Activated effector memory CD4-positive, alpha-beta T cell treated with anti-CD3 and anti-CD28 coated beads, Interleukin-2, amount 50 U/mL, for 16 hours (primary cell): Measurements from ENCODE around the gene LIMK1.

Experiments used
- DNase-seq: peaks from one replicate; pipeline ENCODE4 v3.0.0-alpha.2; 2020

Gene LIMK1

DNA sequence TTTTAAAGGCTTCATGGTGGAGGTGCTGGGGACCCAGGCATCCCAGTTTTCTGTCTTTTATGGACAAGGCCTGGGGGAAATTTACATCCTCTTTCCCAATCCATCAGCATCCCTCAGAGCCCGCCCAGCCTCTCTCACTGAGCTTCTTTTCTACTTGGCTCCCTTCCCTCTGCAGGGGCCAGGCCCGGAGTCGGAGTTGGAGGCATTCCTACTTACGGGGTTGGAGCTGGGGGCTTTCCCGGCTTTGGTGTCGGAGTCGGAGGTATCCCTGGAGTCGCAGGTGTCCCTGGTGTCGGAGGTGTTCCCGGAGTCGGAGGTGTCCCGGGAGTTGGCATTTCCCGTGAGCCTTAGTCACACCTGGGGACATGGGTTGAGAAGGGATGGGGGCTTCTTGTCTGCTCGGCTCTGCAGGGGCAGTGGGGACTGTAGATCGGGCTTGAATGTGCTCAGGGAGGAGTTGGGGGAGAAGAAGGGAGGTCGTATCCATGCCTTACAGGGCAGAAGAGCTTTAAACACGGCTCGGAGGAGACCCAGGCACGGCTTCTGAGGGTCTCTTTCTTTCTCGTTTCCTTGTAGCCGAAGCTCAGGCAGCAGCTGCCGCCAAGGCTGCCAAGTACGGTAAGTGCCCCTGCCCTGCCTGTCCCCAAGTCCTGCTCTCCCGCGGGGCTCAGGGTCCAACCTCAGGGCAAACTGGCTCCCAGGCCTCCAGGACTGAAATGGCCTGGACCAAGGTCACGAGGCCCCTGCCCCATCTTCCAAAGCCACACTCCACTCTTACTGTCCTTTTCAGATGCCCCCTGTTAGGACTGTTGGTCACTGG is 27.3 kb upstream of the LIMK1 start:
- no peak for DNase-seq

DNA sequence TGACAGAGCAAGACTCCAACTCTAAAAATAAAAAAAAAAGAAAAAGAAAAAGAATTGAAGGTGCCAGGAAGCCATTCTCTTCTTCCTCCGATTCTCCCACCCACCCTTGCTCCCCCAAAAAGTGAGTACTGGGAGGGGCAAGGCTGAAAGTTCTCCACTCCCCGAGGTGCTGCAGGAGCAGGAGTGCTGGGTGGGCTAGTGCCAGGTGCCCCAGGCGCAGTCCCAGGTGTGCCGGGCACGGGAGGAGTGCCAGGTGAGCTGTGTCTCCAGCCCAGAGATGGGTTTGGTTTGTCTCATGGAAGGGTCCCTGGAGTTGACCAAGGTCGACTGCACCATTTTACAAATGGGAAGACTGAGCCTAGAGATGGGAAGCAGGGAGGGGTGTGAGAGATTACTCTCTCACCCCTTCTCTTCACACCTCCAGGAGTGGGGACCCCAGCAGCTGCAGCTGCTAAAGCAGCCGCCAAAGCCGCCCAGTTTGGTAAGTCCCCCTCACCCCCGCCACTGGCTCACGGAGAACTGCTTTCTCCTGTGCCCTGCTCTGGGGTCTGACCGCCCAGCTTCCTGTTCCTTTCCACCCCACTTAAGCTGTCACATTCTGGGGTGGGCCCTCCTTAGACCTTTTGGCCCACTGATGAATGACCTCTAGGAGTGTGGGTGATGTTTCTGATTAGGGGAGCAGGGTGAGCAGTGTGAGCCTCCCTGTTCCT is 26.2 kb upstream of the LIMK1 start:
- DNase-seq, result no peak

DNA sequence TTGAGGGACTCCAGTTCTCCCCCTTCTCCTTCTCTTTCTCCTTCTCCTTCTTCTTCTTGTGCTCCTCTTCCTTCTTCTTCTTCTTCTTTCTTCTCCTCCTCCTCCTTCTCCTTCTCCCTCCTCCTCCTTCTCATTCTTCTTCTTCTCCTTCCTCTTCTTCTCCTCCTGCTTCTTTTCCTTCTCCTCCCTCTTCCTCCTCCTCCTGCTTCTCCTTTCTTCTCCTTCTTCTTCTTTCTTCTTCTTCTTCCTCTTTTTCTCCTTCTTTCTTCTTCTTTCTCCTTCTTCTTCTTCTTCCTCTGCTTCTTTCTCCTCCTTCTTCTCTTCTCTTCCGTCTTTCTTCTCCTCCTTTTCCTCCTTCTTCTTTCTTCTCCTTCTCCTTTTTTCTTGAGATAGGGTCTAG is 25.6 kb upstream of the LIMK1 start:
- DNase-seq, result no peak

DNA sequence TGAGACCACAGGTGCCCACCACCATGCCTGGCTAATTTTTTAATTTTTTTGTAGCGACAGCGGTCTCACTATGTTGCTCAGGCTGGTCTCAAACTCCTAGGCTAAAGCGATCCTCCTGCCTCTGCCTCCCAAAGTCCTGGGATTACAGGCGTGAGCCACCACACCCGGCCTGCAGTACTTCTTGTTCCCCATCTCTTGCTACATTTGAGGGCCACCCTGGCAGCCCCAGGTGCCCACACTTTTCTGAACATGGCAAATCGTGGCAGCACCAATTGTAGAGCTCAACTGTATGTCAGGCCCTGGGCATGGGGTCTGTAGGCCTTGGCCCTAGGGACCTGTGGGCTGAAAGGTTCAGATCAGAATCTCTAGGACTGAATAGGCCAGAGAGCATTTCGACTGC is 25.1 kb upstream of the LIMK1 start:
- DNase-seq, result no peak

DNA sequence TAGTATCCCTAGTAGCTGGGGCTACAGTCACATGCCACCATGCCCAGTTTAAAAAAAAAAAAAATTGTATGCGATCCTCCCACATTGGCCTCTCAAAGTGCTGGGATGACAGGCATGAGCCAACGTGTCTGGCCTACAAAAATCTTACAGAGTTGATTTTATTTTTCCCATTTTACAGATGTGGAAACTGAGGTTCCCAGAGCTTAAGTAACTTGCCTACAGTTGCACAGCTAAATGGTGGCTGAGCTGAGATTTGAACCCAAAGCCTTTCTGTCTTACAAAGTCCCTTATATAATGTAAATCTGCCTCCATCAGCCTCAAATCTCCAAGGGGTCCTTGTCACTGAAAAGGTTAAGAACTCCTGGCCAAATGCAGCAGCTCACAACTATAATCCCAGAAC is 24.6 kb upstream of the LIMK1 start:
- DNase-seq, result no peak

DNA sequence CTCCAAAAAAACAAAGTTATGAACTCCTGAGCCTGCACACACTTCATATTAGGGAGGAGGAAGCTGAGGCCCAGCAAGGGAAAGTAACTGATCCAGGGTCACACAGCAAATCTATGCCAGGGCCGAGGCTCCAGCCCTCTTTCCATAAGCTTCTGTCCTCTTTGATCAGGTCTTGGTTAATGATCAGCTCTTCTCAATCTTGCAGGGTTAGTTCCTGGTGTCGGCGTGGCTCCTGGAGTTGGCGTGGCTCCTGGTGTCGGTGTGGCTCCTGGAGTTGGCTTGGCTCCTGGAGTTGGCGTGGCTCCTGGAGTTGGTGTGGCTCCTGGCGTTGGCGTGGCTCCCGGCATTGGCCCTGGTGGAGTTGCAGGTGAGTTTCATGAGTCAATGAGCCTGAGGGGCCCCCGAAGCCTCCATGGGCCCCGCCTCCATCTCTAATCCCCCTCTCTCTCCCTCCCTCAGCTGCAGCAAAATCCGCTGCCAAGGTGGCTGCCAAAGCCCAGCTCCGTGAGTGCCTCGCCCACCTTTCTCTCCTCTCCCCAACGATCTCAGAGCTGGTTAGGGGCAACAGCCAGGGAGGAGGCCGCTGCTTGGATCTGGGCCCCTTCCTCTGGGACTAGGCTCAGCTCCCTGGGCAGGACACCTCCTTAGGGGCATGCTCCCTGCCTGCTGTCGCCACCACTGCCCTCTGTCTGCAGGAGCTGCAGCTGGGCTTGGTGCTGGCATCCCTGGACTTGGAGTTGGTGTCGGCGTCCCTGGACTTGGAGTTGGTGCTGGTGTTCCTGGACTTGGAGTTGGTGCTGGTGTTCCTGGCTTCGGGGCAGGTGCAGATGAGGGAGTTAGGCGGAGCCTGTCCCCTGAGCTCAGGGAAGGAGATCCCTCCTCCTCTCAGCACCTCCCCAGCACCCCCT is 23.7 kb upstream of the LIMK1 start:
- no peak for DNase-seq

DNA sequence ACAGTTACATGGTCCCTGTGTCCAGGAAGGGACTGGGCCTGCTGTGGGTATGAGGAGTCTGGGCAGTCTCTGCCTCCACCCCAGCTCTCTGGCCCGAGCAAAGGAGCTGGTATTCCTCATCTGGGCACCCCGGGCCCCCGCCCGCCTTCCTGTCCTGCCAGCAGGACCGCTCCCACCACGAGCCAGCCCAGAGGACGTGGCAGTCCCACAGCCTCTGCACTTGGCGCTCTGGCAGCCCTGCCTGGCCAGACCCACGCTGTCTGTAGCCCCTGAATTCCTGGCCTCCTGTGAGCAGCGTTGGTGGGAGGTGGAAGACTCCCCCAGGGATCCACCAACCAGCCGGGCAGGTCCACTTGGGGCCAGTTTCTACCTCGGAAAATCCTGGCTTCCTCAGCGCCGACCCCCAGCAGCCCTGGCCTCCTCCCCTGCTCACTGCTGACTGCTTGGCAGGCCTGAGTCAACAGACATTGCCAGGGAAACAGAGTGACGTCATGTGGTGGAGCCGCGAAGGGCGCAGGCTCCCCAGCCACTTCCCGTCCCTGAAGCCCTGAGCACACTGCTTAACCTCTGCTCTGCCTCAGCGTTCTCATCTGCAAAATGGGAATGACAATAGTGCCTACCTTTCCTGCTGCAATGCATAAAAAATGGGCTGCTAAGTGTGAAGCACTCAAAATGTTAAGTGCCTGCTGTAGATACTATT is 21.6 kb upstream of the LIMK1 start:
- DNase-seq, result peak; percentile 87

DNA sequence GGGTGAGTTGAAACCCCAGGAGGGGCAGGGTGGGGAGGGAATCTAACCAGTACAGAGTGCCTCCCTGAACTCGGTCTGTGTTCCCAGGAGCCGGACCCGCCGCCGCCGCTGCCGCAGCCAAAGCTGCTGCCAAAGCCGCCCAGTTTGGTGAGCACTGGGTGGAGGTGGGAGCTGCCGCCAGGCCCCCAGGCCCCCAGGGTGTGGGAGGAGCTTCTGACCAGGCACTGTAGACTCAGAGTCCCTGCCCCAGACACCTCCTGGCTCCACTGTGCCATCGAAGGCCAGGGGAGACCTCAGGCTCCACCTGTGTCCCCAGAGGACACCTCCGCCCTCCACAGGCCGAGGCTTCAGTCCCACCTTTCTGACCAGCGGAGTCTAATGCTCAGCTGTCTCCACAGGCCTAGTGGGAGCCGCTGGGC is 20.4 kb upstream of the LIMK1 start:
- DNase-seq, result no peak

DNA sequence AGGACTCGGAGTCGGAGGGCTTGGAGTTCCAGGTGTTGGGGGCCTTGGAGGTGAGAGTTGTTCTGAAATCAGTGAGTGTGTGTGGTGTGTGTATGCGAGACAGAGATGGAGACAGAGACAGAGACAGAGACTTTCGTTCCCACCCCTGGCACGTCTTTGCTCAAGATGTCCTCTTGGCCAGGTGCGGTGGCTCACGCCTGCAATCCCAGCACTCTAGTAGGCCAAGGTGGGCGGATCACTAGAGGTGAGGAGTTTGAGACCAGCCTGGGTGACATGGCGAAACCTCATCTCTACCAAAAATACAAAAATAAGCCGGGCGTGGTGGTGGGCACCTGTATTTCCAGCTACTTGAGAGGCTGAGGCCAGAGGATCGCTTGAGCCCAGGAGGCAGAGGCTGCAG is 20.0 kb upstream of the LIMK1 start:
- no peak for DNase-seq

DNA sequence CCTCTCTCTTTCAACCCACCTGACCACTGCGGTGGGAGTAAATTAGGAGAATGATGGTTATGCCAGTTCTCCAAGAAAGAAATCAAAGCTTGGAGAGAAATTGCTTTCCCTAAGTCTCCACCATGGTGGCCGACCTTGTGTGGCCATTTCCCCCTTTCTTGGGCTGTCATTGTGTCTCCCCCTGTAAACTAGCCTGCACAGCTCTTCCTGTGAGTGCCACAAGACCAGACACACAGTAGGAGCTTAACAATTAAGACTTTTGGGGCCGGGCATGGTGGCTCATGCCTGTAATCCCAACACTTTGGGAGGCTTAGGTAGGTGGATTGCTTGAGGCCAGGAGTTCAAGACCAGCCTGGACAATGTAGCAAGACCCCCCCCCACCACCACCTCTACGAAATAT is 18.9 kb upstream of the LIMK1 start:
- DNase-seq, result no peak

DNA sequence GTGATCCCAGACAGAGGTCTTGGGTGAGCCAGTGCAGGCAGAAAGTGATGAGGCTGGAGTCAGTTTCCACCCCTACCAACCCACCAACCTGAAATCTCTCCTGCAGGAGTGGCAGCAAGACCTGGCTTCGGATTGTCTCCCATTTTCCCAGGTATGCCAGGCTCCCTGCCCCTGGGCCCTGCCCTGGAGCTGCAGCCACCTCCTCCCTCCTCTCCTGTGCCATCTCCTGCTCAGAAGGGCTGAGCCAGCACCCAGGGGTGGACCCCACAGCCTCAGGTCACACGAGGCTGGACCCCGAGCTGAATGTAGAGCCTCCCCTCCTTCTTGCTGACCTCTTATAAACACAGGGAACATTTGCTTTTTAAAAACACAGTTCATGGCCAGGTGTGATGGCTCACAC is 17.0 kb upstream of the LIMK1 start:
- DNase-seq, result no peak

DNA sequence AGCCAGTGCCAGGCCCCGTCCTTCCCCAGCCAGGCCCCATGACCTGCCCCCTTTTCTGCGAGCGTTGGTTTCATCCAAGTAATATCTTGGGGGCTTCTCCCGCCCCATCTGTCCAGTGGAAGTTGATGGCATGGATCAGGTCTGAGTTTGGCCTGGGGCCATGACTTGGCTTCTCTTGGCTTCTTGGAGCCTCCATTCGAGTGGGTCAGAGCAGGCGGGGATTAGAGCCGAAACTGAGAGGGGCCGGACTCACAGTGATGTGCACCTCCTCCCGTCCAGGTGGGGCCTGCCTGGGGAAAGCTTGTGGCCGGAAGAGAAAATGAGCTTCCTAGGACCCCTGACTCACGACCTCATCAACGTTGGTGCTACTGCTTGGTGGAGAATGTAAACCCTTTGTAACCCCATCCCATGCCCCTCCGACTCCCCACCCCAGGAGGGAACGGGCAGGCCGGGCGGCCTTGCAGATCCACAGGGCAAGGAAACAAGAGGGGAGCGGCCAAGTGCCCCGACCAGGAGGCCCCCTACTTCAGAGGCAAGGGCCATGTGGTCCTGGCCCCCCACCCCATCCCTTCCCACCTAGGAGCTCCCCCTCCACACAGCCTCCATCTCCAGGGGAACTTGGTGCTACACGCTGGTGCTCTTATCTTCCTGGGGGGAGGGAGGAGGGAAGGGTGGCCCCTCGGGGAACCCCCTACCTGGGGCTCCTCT is 15.1 kb upstream of the LIMK1 start:
- DNase-seq, result no peak

DNA sequence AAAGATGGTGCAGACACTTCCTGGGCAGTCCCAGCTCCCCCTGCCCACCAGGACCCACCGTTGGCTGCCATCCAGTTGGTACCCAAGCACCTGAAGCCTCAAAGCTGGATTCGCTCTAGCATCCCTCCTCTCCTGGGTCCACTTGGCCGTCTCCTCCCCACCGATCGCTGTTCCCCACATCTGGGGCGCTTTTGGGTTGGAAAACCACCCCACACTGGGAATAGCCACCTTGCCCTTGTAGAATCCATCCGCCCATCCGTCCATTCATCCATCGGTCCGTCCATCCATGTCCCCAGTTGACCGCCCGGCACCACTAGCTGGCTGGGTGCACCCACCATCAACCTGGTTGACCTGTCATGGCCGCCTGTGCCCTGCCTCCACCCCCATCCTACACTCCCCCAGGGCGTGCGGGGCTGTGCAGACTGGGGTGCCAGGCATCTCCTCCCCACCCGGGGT is 14.5 kb upstream of the LIMK1 start:
- DNase-seq, result no peak

DNA sequence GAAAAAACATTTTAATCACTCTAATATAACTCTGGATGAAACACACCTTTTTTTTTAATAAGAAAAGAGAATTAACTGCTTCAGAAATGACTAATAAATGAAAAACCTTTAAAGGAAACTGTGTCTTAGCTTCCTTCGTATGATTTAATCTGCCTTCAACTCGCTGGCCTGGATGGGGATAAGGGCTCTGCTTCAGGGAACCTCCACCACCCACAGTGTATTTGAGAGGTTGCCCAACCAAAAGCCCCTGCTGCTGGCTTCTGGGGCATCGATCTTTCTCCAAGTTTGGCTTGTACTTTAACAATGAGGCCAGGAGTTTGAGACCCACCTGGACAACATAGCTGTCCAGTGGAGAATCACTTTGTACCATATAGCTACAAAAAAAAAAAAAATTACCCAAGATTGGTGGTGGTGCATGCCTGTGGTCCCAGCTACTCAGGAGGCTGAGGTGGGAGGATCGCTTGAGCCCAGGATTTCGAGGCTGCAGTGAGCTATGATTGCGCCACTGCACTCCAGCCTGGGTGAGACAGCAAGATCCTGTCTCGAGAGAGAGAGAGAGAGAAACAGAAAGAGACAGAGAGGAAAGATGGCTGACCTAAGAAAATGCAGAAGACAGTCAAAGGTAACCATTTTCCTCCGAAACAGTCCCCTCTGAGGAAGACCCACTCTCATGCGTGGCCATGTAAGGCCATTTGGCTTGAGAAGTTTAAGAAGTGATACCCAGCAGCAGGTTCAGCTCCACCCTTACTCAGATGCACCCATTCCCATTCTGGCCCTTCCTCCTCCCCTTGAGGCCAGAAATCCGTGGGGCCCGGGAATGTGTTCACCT is 13.6 kb upstream of the LIMK1 start:
- DNase-seq, result no peak

DNA sequence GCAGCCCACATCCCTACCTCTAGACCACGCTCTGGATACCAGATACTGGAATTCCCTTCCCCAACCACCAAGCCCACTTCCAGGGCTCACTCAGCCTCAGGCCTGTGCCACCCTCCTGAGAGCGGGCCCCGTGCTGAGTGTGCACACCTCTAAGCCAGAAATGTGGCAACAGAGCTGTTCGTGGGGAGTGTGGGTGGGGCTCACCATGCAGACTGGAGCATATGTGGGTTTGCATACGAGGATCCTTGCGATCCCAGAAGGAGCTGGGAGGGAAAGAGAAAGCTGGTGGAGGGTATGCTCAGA is 13.0 kb upstream of the LIMK1 start:
- no peak for DNase-seq

DNA sequence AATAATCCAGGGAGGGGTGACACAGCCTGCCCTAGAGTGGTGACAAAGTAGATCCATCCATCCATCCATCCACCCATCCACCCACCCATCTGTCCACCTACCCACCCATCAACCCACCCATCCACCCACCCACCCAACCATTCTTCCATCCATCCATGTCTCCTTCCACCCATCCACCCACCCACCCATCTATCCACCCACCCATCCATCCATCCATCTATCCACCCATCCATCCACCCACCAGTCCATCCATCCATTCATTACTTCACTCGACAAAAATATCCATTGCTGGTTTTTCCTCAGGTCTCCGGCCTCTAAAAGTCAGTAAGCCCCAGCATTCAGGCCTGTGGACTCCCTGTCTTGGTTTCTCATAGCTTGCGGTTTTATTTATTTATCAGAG is 12.5 kb upstream of the LIMK1 start:
- DNase-seq, result no peak

DNA sequence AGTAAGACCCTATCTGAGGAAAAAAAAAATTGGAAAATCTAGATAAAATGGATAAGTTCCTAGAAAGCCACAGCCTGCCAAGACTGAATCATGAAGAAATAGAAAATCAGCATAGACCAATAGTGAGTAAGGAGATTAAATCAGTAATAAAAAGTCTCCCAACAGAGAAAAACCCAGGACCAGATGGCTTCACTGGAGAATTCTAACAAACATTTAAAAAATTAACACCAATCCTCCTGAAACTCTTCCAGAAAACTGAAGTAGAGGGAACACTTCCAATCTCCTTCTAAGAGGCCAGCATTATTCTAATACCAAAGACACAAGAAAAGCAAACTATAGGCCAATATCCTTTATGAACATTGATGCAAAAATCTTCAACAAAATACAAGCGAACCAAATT is 8.8 kb upstream of the LIMK1 start:
- no peak for DNase-seq

DNA sequence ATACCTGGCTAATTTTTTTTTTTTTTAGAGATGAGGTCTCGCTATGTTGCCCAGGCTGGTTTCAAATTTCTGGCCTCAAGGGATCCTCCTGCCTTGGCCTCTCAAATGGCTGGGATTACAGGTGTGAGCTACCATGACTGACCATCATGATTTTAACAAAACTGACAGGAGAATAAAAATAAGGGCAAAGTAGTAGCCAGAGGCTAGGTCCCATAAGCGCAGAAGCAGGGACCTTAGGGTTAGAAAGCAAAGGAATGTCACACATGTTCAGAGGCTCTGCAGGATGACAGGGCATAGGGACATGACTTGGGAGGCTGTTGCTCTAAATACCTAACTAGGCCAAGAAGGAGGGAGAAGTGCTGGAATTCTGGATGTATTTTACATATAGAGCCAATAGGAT is 5.1 kb upstream of the LIMK1 start:
- DNase-seq, result no peak

DNA sequence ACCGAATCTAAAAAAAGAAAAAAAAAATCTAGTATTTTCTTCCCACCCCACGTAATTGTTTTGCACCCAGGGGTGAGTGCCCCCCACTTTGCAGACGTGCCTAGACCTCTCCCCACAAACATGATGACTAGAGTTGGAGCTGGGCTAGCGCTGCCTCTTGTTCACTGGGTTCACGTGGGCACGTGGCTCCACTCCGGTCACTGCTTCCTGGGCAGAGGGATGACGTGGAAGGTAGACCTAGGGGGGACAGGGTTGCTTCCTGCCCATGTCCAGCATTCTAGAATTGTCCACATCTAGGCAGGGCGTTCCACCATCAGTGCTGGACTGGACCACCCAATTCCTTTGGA is 861 bp upstream of the LIMK1 start:
- no peak for DNase-seq

DNA sequence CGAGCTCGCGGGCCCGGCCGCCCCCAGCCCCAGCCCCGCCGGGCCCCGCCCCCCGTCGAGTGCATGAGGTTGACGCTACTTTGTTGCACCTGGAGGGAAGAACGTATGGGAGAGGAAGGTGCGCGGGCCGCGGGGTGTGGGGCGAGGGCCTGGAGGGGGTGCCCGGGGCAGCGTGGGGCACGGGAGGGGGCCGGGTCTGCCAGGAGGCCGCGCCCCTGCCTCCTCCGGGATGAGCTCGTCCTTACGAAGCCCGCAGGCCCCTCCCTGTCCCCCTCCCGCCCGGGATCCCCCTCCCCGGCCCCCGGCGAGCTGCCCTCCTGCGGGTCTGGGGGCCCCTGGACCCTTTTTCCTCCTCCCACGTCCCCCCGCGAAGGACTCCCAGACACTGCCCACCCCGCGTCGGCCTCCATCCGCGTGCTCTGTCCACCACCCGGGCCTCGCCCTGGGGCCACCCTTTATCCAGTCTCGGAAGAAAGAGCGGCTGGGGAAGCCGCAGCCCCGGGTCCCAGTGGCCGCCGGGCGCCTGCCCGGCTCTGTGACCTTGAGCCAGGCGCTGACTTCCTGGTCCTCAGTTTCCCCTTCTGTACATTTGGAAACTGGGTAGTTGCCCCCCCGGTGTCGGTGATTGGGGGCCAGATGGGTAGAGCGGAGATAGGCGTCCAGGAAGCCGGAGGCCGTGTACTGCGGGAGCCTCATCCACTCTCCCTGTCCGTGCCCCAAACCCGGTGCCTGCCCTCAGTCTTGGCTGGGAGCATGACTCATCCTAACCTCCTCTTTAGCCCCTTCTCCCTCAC is 521 bp downstream of the LIMK1 start:
- DNase-seq, result no peak
